NB4 (cell line): ENCODE data around the gene ADM5.

Experiments
- CTCF ChIP-seq: IDR thresholded peaks from one replicate; pipeline ENCODE4 v1.5.1; 2012; ENCODE audit warnings: low read depth, low read length
- MAX ChIP-seq: IDR thresholded peaks from 2 replicates; pipeline ENCODE4 v1.6.1; 2011; ENCODE audit warnings: low read depth, low read length
- MYC ChIP-seq: IDR thresholded peaks from 2 replicates; pipeline ENCODE4 v1.6.1; 2011; ENCODE audit warnings: low read depth, low read length
- POLR2A ChIP-seq: IDR thresholded peaks from 2 replicates; pipeline ENCODE4 v1.6.1; 2011; ENCODE audit warnings: mild to moderate bottlenecking; ENCODE audit not compliant: insufficient read length; ENCODE audit errors: extremely low read depth

- TF ChIP-seq POLR2A: no peak
- TF ChIP-seq CTCF: no peak
- TF ChIP-seq MAX: no peak
- no peak for TF ChIP-seq MYC
Measured at GRCh38 chr19:49667473-49667872, 21.9 kb upstream of the ADM5 start.
